Suprapubic skin (tissue), 4 donors: ENCODE data around the gene ADGRG1. TPM values are rescaled to one million over a fixed set of nuclear protein-coding genes. Genes with fewer than 3 reads are reported as not detected.

Experiments used
- DNase-seq, 2 donors: peaks; one replicate each; pipeline ENCODE4 v3.0.0-alpha.2; 2019; ENCODE audit warnings: low spot score in 2 of 2
- H3K27ac ChIP-seq: fragments of 200-600 bp; sonication (generic); one replicate; pipeline ENCODE4 v1.5.1; 2019
- H3K27me3 ChIP-seq: fragments of 200-600 bp; sonication (generic); one replicate; pipeline ENCODE4 v1.5.1; 2019
- H3K36me3 ChIP-seq: fragments of 200-600 bp; sonication (generic); one replicate; pipeline ENCODE4 v1.5.1; 2019
- H3K4me1 ChIP-seq: fragments of 200-600 bp; sonication (generic); one replicate; pipeline ENCODE4 v1.5.1; 2019
- H3K4me3 ChIP-seq: fragments of 200-600 bp; sonication (generic); one replicate; pipeline ENCODE4 v1.5.1; 2019; ENCODE audit warnings: mild to moderate bottlenecking
- H3K9me3 ChIP-seq: fragments of 200-600 bp; sonication (generic); one replicate; pipeline ENCODE4 v1.5.1; 2019
- EP300 ChIP-seq: sonication (generic); formaldehyde crosslinking; IDR thresholded peaks from one replicate; pipeline ENCODE4 v1.6.1; 2017; ENCODE audit warnings: antibody characterized with exemption
- POLR2A ChIP-seq, 2 donors: fragments of 450-650 bp; IDR thresholded peaks; one replicate each; pipeline ENCODE4 v1.6.1; 2017; ENCODE audit warnings: antibody characterized with exemption in 2 of 2, mild to moderate bottlenecking in 2 of 2, moderate library complexity in 2 of 2
- POLR2AphosphoS5 ChIP-seq, 3 donors: sonication (generic); formaldehyde crosslinking; IDR thresholded peaks; one replicate each; pipeline ENCODE4 v1.6.1; 2017; ENCODE audit warnings: antibody characterized with exemption in 3 of 3
- WGBS: methylation state at CpG from one replicate; pipeline ENCODE4 v1.1.5; 2018; 5-methylcytosine and 5-hydroxymethylcytosine counted together
- total RNA-seq, 4 donors: library from RNA; depleted of rRNA; stranded (reverse); fragments of >200 nt; gene quantifications; one replicate each; pipeline ENCODE4 v1.1.0, GENCODE V29; 2016
- TF ChIP-seq, protein P1 (sequence below), 2 donors: fragments of 200-600 bp in 1 of 2; fragments of 450-650 bp in 1 of 2; sonication (generic) in 1 of 2; IDR thresholded peaks; one replicate each; pipeline ENCODE4 v1.5.1; 2016 to 2019; ENCODE audit warnings: antibody characterized with exemption in 2 of 2, mild to moderate bottlenecking in 1 of 2, moderate library complexity in 1 of 2

The ADGRG1 gene
- total RNA-seq, 4 donors from 2014 or later, result 107 to 202 (median 139) TPM

DNA sequence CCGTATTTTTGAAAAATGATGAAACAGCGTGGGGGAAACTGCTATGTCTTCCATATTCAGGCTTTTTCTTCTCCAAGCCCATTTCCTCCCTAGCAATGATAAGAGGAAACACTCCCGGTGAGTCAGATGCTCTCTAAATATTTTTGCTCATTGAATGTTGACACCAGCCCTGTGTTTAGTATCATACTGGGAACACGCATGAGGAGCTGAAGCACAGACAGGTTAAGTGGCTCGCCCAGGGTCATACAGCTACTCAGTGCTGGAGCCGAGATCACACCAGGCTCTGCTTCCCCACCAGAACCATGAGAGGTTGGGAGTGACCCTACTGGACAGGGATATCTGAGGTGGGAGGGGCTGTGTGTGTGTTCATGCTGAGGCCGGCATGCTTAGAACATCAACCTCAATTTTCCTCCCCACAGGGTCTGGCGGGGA lies 37.8 kb upstream of the ADGRG1 start:
- 45% methylated on average over 6 of the region's 8 CpGs for WGBS
- Histone ChIP-seq H3K4me3 (no peak overlapping the region), H3K4me1 (peaks cover 12% of the 10 kb centered on the region), H3K27me3 (no peaks in the 10 kb centered on the region), H3K9me3 (no peaks in the 10 kb centered on the region), H3K36me3 (no peaks in the 10 kb centered on the region), H3K27ac (no peak overlapping the region)
- TF ChIP-seq POLR2A (IDR thresholded peaks at IDR 0.05), result no peak
- no peak for TF ChIP-seq POLR2AphosphoS5 (IDR thresholded peaks at IDR 0.05)
- TF ChIP-seq, protein P1, sequence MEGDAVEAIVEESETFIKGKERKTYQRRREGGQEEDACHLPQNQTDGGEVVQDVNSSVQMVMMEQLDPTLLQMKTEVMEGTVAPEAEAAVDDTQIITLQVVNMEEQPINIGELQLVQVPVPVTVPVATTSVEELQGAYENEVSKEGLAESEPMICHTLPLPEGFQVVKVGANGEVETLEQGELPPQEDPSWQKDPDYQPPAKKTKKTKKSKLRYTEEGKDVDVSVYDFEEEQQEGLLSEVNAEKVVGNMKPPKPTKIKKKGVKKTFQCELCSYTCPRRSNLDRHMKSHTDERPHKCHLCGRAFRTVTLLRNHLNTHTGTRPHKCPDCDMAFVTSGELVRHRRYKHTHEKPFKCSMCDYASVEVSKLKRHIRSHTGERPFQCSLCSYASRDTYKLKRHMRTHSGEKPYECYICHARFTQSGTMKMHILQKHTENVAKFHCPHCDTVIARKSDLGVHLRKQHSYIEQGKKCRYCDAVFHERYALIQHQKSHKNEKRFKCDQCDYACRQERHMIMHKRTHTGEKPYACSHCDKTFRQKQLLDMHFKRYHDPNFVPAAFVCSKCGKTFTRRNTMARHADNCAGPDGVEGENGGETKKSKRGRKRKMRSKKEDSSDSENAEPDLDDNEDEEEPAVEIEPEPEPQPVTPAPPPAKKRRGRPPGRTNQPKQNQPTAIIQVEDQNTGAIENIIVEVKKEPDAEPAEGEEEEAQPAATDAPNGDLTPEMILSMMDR (IDR thresholded peaks at IDR 0.05), result no peak
- no peak for TF ChIP-seq EP300
- DNase-seq, result peak in 1 of 2 donors; percentile 61

DNA sequence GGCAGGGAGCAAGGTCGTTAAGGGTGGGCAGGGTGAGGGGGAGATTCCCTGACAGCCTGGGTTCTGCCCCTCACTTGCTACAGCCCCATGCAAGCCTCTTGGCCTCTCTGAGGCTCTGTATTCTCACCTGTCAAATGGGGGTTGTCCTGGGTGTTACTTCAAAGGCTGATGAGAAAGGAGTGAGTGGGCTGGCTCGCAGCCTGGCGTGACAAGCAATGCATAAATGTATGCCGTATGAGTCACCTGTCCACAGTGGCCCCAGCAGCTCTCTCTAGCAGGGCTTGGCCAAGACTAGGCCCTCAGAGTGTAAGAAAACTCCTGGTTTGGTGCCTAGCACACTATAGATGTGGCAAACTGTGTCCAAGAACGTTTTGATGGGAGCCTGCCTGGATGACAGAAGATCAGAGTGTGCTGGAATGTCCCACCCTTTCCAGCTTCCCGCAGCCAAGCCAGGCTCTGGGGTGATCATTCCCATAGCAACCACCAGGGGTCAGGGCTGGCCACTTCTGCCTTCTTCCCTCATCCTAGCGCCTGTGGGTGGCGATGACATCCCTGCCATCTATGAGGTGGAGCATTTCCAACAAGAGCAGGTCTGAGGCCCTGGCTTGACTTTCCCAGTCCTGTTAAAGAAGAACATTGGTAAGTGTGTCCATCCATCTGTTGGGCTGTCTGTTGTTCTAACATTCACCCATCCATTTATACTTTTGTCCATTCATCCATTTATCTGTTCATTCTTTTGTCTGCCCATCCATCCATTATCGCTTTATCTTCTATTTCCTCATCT lies 37.2 kb upstream of the ADGRG1 start:
- H3K27ac ChIP-seq, result no peak overlapping the region
- peak; percentile 81 to 83 for DNase-seq
- no peak overlapping the region for H3K4me3 ChIP-seq
- H3K4me1 ChIP-seq, result peaks cover 12% of the 10 kb centered on the region
- 16% methylated on average over 9 of the region's 9 CpGs for WGBS
- H3K27me3 ChIP-seq, result no peaks in the 10 kb centered on the region
- H3K9me3 ChIP-seq, result no peaks in the 10 kb centered on the region
- H3K36me3 ChIP-seq, result no peaks in the 10 kb centered on the region
- no peak for TF ChIP-seq EP300
- TF ChIP-seq, protein P1 (IDR thresholded peaks at IDR 0.05), result peak; percentile 78 to 84

DNA sequence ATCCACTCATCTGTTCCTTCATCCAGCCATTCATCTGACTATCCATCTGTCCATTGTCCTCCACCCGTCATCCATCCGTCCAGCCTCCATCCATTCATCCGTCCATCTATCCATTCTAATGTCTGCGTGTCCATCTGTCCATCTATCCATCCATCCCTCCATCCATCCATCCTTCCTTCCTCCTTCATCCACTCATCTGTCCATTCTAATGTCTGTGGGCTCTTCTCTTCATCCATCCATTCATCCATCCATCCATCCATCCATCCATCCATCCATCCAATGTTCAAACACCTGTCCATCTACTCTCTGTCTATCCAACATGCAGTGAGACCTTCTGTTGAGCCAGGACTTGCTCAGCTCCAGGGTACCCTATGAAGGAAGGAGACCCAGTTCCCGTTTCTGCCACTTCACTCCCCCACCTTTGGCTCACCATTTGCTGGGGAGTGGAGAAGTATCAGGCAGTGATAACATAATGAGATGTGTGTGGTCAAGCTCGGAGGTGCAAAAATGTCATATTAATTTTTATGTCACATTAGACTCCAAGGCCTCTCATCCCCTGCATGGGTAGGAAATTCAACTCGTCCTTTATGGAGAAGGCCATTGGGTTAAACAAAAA lies 36.5 kb upstream of the ADGRG1 start:
- H3K9me3 ChIP-seq, result no peaks in the 10 kb centered on the region
- H3K4me1 ChIP-seq, result peaks cover 12% of the 10 kb centered on the region
- DNase-seq, result no peak
- 82% methylated on average over 7 of the region's 7 CpGs for WGBS
- TF ChIP-seq POLR2A (IDR thresholded peaks at IDR 0.05) (no peak), POLR2AphosphoS5 (IDR thresholded peaks at IDR 0.05) (no peak), EP300 (no peak)
- TF ChIP-seq, protein P1 (IDR thresholded peaks at IDR 0.05), result no peak
- no peaks in the 10 kb centered on the region for H3K36me3 ChIP-seq
- H3K4me3 ChIP-seq, result no peak overlapping the region
- no peak overlapping the region for H3K27ac ChIP-seq
- no peaks in the 10 kb centered on the region for H3K27me3 ChIP-seq

DNA sequence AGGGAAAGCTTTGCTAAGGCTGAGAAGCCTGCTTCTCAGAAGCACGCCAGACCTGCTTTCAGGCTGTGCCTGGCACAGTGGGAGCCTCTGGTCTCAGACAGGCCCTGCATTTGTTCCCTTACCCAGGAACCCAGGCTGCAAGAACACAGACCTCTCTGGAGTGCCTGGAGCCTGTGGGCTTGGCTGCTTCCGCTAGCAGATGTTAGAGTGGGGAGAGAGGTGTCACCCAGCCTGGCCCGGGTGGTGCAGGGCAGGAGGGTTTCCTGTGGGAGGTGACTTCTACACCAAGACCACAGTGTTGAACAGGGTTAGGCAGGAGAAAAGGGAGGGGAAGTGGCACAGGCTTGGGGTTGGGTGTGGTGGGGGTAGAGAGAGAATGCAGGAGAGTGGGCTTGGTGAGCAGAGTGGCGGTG lies 35.8 kb upstream of the ADGRG1 start:
- TF ChIP-seq POLR2AphosphoS5 (IDR thresholded peaks at IDR 0.05) (no peak), EP300 (no peak), POLR2A (IDR thresholded peaks at IDR 0.05) (no peak)
- TF ChIP-seq, protein P1 (IDR thresholded peaks at IDR 0.05), result no peak
- Histone ChIP-seq H3K4me1 (peaks cover 12% of the 10 kb centered on the region), H3K4me3 (no peak overlapping the region), H3K27ac (no peak overlapping the region), H3K36me3 (no peaks in the 10 kb centered on the region), H3K9me3 (no peaks in the 10 kb centered on the region), H3K27me3 (no peaks in the 10 kb centered on the region)
- WGBS, result 45% methylated on average over 4 of the region's 4 CpGs
- peak in 1 of 2 donors; percentile 71 for DNase-seq

DNA sequence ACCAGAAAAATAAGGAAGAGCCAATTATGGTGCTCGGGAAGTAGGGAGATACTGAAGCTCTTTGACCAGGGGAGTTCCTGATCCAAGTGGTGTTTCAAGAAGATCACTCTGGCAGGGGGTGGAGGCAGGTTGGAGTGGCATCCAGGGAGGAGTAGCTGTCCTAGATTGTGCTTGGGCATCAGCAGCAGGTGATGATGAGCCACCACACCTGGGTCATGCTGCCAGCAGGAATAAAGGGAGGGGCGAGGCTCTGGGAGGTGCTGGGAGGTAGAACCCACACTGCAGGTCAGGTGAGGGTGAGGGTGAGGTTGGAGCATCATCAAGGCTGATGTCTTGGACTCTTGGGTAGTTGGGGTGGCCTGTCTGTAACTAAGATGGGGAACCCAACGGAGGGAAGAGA lies 35.4 kb upstream of the ADGRG1 start:
- Histone ChIP-seq H3K4me3 (no peak overlapping the region), H3K9me3 (no peaks in the 10 kb centered on the region), H3K27me3 (no peaks in the 10 kb centered on the region), H3K36me3 (no peaks in the 10 kb centered on the region), H3K27ac (no peak overlapping the region), H3K4me1 (peaks cover 12% of the 10 kb centered on the region)
- 53% methylated on average over 3 of the region's 3 CpGs for WGBS
- DNase-seq, result peak in 1 of 2 donors; percentile 45
- no peak for TF ChIP-seq POLR2A (IDR thresholded peaks at IDR 0.05)
- no peak for TF ChIP-seq EP300
- TF ChIP-seq, protein P1 (IDR thresholded peaks at IDR 0.05), result no peak
- TF ChIP-seq POLR2AphosphoS5 (IDR thresholded peaks at IDR 0.05), result no peak
